HS-27A (cell line): ENCODE data around the gene DPYSL4.

Experiments
- DNase-seq: peaks from one replicate; pipeline ENCODE4 v3.0.0-alpha.2; 2012; ENCODE audit warnings: low read depth, missing footprints

Gene DPYSL4

GRCh38 chr10:132243141-132243540 lies 56.4 kb downstream of the DPYSL4 start:
- no peak for DNase-seq

DNA sequence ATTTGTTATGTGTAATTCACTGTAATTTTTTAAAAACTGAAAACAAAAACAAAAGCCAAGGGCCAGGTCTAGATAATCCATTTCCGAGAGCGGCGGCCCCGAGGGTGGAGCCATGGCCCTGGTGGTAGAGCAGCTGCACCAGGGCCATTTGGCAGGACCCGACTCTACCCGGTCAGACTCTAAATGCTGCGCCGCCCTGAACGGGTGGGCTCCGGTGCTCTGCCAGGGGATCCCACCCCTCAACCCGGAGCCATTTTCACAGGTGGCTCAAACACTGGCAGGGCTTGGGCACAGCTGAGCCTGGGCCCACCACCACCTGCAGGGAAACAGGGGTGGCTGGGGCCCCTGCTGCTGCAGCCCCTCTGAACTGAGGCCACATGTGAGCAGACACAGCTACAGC lies 56.9 kb downstream of the DPYSL4 start:
- no peak for DNase-seq

GRCh38 chr10:132245056-132245455 lies 58.3 kb downstream of the DPYSL4 start:
- DNase-seq, result no peak

- DNase-seq, result no peak
These were observed 59.5 kb downstream of the DPYSL4 start for GRCh38 chr10:132246296-132246695.

DNA sequence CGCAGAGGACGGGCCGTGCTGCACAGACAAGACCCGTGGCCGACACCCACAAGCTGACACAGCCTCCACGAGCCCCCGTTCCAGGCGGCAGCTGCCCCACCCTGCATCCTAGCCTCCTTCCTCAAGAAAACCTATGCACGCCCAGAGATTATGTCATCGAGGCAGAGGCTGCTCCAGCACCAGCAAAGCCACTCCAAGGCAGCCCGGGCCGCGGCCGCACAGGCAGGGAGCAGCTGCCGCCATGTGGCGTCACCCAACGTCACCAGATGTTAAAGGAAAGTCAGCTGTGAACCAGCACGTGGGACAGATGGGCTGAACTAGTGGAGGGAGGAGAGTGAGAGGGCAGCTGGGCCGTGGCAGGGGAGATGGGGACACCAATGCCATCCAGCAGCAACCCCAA lies 61.2 kb downstream of the DPYSL4 start:
- DNase-seq, result no peak

DNA sequence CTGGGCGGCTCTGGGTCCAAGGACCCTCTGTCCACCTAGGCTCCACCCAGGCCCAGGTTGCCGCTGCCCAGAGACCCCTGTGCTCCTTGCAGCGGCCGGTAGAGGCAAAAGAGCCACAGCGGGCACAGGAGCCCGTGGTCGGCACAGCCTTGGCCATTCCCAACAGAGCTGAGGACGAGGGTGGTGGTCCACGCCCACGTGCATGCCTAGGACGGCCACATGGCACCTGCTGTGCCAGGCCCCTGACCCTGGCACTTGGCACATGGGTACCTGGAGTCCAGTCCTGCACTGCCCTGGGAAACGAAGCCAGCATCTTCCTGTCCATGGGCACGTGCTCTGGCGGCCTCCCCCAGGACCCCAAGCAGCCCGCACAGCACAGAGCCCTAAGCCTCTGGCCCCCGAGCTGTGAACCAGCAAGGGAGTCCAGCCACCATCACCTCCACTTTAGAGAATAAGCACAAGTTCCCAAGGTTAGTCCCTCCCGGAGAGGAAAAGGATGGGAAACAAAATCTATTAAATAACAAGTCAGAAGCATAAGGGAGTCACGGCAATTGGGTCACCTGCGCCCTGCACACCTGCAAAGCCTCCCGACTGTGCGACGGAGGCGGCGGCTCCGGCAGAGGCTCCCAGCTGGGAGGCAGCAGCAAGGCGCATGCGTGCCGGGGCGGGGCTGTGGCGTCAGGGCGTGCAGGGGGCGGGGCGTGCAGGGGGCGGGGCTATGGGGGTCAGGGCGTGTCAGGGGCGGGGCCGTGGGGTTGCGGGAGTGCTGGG lies 61.9 kb downstream of the DPYSL4 start:
- DNase-seq, result no peak

DNA sequence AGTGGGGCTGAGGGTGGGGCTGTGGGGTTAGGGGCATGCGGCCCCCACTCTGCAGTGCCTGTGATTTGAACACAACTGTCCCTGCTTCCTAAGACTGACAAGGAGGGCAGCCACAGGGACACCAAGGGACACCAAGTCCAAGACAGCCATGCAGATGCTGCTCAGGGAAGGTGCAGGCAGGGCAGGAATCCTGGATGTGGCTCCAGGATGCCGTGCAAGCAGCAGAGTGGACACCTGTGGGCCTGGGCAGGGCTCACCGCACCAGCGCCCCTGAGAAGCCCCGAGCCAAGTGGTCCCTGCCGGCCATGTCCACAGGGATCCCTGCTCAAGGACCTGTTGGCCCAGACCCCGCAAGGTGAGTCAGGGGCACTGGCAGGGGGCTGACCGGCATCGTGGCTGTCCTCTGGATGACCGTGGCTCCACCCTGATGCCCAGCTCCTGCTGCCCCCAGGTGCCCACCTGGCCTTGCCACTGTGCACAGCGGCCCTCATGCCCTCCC lies 62.5 kb downstream of the DPYSL4 start:
- DNase-seq, result no peak

DNA sequence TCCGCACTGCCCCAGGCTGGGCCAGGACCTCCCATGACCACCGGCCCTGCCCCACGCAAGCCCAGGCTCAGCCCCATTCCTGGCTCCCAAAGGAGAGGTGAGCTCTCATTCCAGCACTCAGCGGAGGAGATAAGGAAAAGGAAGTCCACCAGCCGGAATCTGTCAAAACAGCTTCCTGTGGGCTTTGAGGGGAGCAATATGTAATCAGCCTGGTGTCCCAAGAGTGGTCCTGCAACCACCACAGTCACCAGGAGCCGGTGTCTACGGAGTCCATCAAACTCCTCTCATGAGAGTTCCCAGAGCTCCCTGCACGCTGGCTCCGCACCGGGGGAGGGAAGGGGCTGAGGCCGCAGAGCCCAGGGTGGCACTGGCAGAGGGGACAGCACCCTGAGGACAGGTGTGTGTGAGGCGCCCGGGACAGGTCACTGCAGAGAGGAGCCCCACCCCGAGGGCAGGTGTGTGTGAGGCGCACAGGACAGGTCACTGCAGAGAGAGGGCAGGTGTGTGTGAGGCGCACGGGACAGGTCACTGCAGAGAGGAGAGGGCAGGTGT lies 63.2 kb downstream of the DPYSL4 start:
- DNase-seq, result no peak

GRCh38 chr10:132250481-132251475 lies 64.0 kb downstream of the DPYSL4 start:
- DNase-seq, result no peak

- DNase-seq, result no peak
These were observed 65.2 kb downstream of the DPYSL4 start for GRCh38 chr10:132251928-132252327.

DNA sequence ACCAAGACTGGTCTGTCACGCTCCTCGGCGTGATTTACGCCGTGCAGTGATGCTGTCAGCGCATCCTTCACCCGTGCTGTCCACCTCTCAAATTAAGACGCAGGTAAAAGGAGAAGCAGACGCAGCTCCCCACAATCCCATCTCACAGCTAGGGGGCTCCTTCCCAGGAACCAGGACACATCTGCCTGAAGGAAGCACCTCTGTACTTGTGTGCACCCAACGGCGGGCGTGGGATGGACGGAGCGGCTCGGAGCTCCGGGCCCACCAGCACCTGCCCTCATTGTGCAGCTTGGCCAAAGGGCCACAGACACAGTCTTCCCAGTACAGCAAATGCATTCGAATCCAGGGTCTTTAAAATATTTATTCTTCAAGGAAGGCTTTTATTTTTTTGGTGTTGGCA lies 65.7 kb downstream of the DPYSL4 start:
- DNase-seq, result no peak

- no peak for DNase-seq
These were observed 66.4 kb downstream of the DPYSL4 start for GRCh38 chr10:132253092-132253687.

DNA sequence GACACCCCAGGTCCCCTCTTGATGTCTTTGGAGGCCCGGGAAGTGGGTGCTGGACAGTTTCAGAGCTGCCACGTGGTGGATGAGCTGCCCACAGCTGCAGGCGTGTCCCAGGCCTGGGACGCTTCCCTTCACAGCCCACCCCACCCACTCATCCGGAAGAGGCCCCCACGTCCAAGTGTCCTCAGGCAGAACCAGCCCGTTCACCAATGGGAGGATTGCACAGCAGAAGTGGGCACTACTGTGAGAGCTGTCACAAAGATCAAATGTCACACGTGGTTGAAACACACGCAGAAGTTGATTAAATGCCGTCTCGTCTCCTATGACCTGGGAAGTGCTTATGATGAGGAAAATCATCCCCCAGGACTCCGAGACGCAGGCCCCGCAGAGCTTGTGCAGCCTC lies 68.1 kb downstream of the DPYSL4 start:
- DNase-seq, result no peak
